HUES64 (cell line): ENCODE measurements around the gene CHCHD6.

Experiments used
- H3K27ac ChIP-seq: 2 replicates; pipeline ENCODE4 v1.7.0; 2013; ENCODE audit warnings: low read depth, low read length, inconsistent platforms
- H3K27me3 ChIP-seq: 2 replicates; pipeline ENCODE4 v1.6.1; 2013; ENCODE audit warnings: mild to moderate bottlenecking, low read length; ENCODE audit not compliant: insufficient read depth
- H3K36me3 ChIP-seq: 2 replicates; pipeline ENCODE4 v1.6.1; 2013; ENCODE audit warnings: mild to moderate bottlenecking, low read length; ENCODE audit not compliant: insufficient read depth
- H3K4me1 ChIP-seq: 2 replicates; pipeline ENCODE4 v1.6.1; 2013; ENCODE audit warnings: mild to moderate bottlenecking, low read length, moderate library complexity; ENCODE audit not compliant: insufficient read depth
- H3K4me3 ChIP-seq: 2 replicates; pipeline ENCODE4 v1.5.1; 2013; ENCODE audit warnings: mild to moderate bottlenecking, low read length, moderate library complexity
- H3K9ac ChIP-seq: 2 replicates; pipeline ENCODE4 v1.6.1; 2013; ENCODE audit warnings: mild to moderate bottlenecking, low read depth, low read length
- H3K9me3 ChIP-seq: 2 replicates; pipeline ENCODE4 v1.6.1; 2013; ENCODE audit warnings: low read depth, low read length; ENCODE audit not compliant: insufficient read depth
- WGBS: fragments of 150-250, 120-280 bp; methylation state at CpG from one replicate; pipeline ENCODE4 v1.1.7; 2013; ENCODE audit warnings: missing lambda C conversion rate; 5-methylcytosine and 5-hydroxymethylcytosine counted together

The CHCHD6 gene

DNA sequence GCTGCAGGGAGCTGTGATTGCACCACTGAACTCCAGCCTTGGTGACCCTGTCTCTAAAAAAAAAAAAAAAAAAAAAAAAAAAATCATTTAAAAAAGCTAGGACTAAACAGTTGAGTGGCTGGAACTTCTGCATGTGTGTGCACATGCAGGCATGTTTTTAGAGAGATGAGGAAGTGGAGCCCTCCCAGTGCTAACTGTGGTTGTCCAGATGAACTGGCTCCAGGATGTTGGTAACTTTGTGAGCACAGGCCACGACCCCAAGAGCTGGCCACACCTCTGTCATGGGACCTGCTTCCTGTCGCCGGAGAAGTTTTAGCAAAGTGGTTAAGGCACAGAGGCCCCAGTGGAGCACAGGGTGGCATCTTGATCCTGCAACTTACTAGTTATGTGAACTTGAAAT is 27.0 kb downstream of the CHCHD6 start:
- H3K4me3 ChIP-seq, result no peak overlapping the region
- no peak overlapping the region for H3K27ac ChIP-seq
- no peaks in the 10 kb centered on the region for H3K4me1 ChIP-seq
- no peaks in the 10 kb centered on the region for H3K27me3 ChIP-seq
- no peaks in the 10 kb centered on the region for H3K9me3 ChIP-seq
- peaks cover 11% of the 10 kb centered on the region; the same call in 1 of the 2 replicates for H3K36me3 ChIP-seq
- 89% methylated on average over 3 of the region's 3 CpGs for WGBS
- no peak overlapping the region for H3K9ac ChIP-seq

- Histone ChIP-seq H3K4me3 (no peak overlapping the region), H3K9me3 (no peaks in the 10 kb centered on the region), H3K9ac (no peak overlapping the region), H3K27me3 (no peaks in the 10 kb centered on the region), H3K27ac (no peak overlapping the region), H3K36me3 (peaks cover 8% of the 10 kb centered on the region; the same call in 1 of the 2 replicates), H3K4me1 (no peaks in the 10 kb centered on the region)
- 93% methylated on average over 5 of the region's 6 CpGs for WGBS
These were observed 28.4 kb downstream of the CHCHD6 start for GRCh38 chr3:126732281-126733060.

DNA sequence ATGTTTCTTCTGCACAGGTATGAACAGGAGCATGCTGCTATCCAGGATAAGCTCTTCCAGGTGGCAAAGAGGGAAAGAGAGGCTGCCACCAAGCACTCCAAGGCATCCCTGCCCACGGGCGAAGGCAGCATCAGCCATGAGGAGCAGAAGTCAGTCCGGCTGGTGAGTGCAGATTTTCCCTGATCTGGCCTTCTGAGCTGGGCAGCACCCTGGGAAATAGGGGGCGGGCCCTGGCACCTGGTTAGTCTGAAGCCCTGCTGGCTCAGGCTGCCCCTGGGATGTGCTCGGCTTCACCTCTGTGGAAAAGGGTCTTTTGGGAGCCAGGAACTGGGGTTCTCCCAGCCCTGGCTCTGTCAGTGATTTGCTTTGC is 29.0 kb downstream of the CHCHD6 start:
- Histone ChIP-seq H3K27me3 (no peaks in the 10 kb centered on the region), H3K9ac (no peak overlapping the region), H3K9me3 (no peaks in the 10 kb centered on the region), H3K27ac (no peak overlapping the region), H3K4me3 (no peak overlapping the region), H3K36me3 (peaks cover 8% of the 10 kb centered on the region; the same call in 1 of the 2 replicates), H3K4me1 (no peaks in the 10 kb centered on the region)
- 94% methylated on average over 5 of the region's 5 CpGs for WGBS

GRCh38 chr3:126734106-126734723 is 30.2 kb downstream of the CHCHD6 start:
- no peak overlapping the region for H3K4me3 ChIP-seq
- no peaks in the 10 kb centered on the region for H3K9me3 ChIP-seq
- no peaks in the 10 kb centered on the region for H3K4me1 ChIP-seq
- no peak overlapping the region for H3K9ac ChIP-seq
- WGBS, result 94% methylated on average over 5 of the region's 5 CpGs
- no peak overlapping the region for H3K27ac ChIP-seq
- peaks cover 8% of the 10 kb centered on the region; the same call in 1 of the 2 replicates for H3K36me3 ChIP-seq
- no peaks in the 10 kb centered on the region for H3K27me3 ChIP-seq

DNA sequence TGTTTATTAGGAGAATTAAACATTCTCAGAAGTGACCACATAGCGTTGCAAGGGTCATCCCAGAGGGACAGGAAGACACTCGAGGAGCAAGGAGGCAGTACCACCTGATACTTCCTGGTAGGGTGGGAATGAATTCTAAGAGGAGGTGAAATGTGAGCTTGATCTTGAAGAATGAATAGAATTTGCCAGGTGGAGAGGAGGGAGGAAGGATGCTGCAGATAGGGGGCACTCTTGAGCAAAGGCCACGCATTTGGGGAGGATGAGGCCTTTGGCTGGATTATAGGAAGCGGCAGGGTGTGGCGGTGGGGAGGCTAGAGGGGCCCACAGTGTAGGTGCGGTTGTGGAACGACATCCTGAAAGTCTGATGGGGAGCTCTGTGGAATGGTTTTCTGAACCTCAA is 33.5 kb downstream of the CHCHD6 start:
- Histone ChIP-seq H3K9me3 (no peaks in the 10 kb centered on the region), H3K27ac (no peak overlapping the region), H3K4me3 (no peak overlapping the region), H3K4me1 (no peaks in the 10 kb centered on the region), H3K9ac (no peak overlapping the region), H3K27me3 (no peaks in the 10 kb centered on the region), H3K36me3 (peaks cover 8% of the 10 kb centered on the region; the same call in 1 of the 2 replicates)
- WGBS, result 91% methylated on average over 7 of the region's 7 CpGs

DNA sequence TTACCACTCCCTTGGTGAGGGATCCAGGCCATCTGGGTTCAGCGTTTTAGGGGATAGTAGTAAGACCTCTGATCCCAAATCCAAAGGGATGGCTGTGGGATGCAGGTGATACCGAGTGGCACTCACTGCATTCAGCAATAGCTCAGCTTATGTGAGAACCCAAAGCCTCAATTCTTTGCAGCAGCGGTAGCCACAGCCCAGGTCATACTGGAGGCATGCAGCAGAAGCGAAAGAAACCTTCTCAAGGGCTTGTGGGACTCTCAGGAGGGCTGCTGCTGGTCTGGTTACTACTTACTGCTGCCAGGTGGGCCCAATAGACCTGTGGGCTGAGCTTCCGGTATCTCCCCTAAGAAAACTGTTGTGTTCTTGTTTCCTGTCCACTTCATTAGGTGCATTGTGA is 38.0 kb downstream of the CHCHD6 start:
- no peaks in the 10 kb centered on the region for H3K4me1 ChIP-seq
- no peak overlapping the region for H3K9ac ChIP-seq
- H3K4me3 ChIP-seq, result no peak overlapping the region
- H3K36me3 ChIP-seq, result no peaks in the 10 kb centered on the region
- no peak overlapping the region for H3K27ac ChIP-seq
- H3K27me3 ChIP-seq, result no peaks in the 10 kb centered on the region
- H3K9me3 ChIP-seq, result no peaks in the 10 kb centered on the region
- WGBS, result 93% methylated on average over 5 of the region's 5 CpGs

GRCh38 chr3:126743350-126743749 is 39.3 kb downstream of the CHCHD6 start:
- no peak overlapping the region for H3K27ac ChIP-seq
- no peaks in the 10 kb centered on the region for H3K4me1 ChIP-seq
- no peaks in the 10 kb centered on the region for H3K9me3 ChIP-seq
- no peaks in the 10 kb centered on the region for H3K36me3 ChIP-seq
- no peak overlapping the region for H3K9ac ChIP-seq
- no peaks in the 10 kb centered on the region for H3K27me3 ChIP-seq
- H3K4me3 ChIP-seq, result no peak overlapping the region
- WGBS, result 84% methylated on average over 5 of the region's 5 CpGs

DNA sequence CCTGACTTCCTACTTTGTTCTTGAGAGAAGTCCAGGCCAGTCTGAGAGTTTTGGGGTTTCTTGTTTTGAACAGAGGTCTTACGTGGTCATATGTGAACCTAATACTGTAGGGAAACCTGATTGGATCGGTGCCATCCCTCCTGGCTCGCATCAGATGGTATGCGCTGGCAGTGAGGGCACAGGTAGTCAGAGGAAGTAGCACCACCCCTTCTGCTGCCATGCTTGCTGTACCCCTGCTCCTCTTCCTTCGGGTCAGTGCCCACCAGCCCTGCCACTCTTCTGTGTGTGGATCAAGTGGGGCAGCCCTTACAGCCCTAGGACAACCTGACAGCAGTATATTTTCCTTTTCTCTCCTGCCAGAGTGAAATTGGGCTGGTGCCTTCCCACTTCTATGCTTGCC is 39.7 kb downstream of the CHCHD6 start:
- WGBS, result 93% methylated on average over 5 of the region's 5 CpGs
- H3K9me3 ChIP-seq, result no peaks in the 10 kb centered on the region
- H3K9ac ChIP-seq, result no peak overlapping the region
- no peaks in the 10 kb centered on the region for H3K4me1 ChIP-seq
- H3K4me3 ChIP-seq, result no peak overlapping the region
- no peaks in the 10 kb centered on the region for H3K27me3 ChIP-seq
- no peaks in the 10 kb centered on the region for H3K36me3 ChIP-seq
- no peak overlapping the region for H3K27ac ChIP-seq

DNA sequence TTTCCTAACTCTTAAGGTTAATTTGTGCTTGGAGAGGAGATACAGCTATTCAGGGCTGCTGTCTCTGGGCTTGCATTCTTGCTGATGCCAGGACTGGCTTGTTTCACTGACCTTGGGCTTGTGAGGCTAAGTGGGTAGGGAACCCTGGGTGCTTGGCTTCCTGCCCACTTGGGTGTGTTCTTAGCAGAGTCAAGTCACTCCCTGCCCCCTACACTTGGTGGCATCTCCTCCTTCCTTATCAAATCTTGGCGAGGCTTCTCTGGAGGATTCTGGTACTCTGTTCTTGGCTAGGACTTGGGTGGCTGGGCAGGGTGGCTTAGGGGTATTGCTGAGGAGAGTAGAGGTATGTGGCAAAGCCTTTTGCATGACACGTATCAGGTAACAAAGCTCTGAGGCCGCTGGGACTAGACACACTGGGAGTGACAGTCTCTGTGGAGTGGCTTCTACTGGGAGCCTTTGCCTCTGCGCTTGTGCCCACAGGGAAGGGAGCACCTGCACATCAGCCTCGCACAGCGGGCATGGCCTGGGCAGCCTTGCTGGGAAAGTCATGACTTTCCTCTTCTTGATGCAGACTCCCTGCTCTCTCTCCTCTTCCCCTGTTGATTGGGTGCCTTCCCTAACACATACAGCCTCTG is 41.8 kb downstream of the CHCHD6 start:
- H3K9ac ChIP-seq, result no peak overlapping the region
- H3K27ac ChIP-seq, result no peak overlapping the region
- H3K4me3 ChIP-seq, result no peak overlapping the region
- peaks cover 7% of the 10 kb centered on the region for H3K4me1 ChIP-seq
- H3K36me3 ChIP-seq, result no peaks in the 10 kb centered on the region
- H3K9me3 ChIP-seq, result no peaks in the 10 kb centered on the region
- no peaks in the 10 kb centered on the region for H3K27me3 ChIP-seq
- WGBS, result 91% methylated on average over 6 of the region's 6 CpGs

DNA sequence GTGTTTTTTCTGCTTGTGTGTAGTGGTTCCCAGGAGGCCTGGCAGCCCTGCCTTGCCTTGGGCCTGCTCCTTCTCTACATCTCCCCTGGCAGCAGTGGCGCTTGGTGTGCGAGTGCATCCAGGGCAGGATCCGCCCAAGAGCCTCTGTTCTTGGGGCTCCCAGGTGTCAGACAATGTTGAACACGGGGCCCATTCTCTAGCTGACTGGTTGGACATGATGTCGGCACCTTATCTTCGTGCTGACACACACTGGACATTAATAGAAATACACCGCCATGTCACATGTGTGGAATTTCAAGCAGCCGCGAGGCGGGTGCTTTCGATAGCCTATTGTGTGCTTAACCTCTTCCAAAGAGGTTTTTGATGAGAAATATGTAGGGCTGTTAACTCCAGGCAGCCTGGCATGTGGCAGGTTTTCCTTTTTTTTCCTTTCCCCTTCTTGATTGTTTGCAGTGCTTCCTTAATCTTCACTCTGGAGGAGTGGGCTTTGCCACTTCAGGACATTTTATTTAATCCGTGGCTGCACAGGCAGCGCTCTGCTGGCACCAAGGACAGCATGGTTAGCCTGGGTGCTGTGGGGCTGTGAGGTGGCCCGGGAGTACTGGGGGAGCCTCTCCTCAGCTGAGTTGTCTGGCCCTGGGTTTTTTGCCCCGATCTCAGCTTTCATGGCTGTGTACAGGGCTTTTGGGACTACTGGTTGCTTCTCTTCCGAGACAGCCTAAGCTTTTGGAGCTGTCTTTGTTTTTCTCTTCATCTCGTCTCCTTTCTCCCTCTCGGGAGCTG is 42.5 kb downstream of the CHCHD6 start:
- WGBS, result 91% methylated on average over 18 of the region's 18 CpGs
- H3K4me1 ChIP-seq, result peaks cover 14% of the 10 kb centered on the region
- H3K9me3 ChIP-seq, result no peaks in the 10 kb centered on the region
- H3K4me3 ChIP-seq, result no peak overlapping the region
- no peak overlapping the region for H3K9ac ChIP-seq
- H3K36me3 ChIP-seq, result no peaks in the 10 kb centered on the region
- H3K27me3 ChIP-seq, result no peaks in the 10 kb centered on the region
- H3K27ac ChIP-seq, result no peak overlapping the region

DNA sequence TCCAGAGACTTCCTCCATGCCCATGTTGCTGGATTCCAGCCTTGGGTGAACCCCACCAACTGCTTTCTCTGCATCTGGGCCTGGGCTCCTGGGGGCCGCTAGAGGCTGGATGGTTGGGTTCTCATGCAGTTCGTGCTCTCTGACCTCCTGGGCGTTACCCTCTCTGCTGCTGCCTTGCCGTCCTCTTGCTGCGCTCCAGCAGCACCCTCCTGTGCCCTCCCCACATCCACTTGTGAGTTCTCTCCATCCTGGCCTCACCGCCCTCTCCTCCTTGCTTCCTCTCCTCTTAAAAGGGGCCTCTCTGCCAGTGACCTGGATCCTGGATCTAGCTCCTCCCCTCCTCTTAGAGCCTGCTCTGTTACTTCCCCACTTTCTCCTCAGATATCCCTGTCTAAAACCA is 43.7 kb downstream of the CHCHD6 start:
- Histone ChIP-seq H3K36me3 (no peaks in the 10 kb centered on the region), H3K4me1 (peaks cover 24% of the 10 kb centered on the region), H3K9ac (no peak overlapping the region), H3K27me3 (no peaks in the 10 kb centered on the region), H3K27ac (no peak overlapping the region), H3K9me3 (no peaks in the 10 kb centered on the region), H3K4me3 (no peak overlapping the region)
- 92% methylated on average over 6 of the region's 6 CpGs for WGBS
